H1 (cell line): ENCODE measurements around the gene PNPLA3. TPM values are rescaled to one million over a fixed set of nuclear protein-coding genes. Genes with fewer than 3 reads are reported as not detected.

Experiments
- CBX5 ChIP-seq: fragments of 300-800, 300-1000 bp; sonication (generic); IDR thresholded peaks from 2 replicates; pipeline ENCODE4 v1.7.1; 2016; ENCODE audit warnings: antibody characterized with exemption, low read length, low read depth
- EP300 ChIP-seq, 2 experiments: IDR thresholded peaks; 1 replicate in 1 of 2; 2 replicates in 1 of 2; pipeline ENCODE4 v1.6.1; 2011 to 2012; ENCODE audit warnings: low read depth in 2 of 2, low read length in 2 of 2, mild to moderate bottlenecking in 2 of 2, borderline replicate concordance in 1 of 2, inconsistent platforms in 1 of 2, moderate library complexity in 1 of 2
- GTF2F1 ChIP-seq: IDR thresholded peaks from 2 replicates; pipeline ENCODE4 v1.6.1; 2012; ENCODE audit warnings: low read depth, low read length, improper control_type of control experiment, borderline replicate concordance
- HDAC2 ChIP-seq, 2 experiments: fragments of 300-600 bp in 1 of 2; sonication (generic) in 1 of 2; IDR thresholded peaks; 2 replicates each; pipeline ENCODE4 v1.6.1; 2011 to 2012; ENCODE audit warnings: low read depth in 2 of 2, low read length in 2 of 2, mild to moderate bottlenecking in 2 of 2, moderate library complexity in 2 of 2, borderline replicate concordance in 1 of 2, inconsistent platforms in 1 of 2
- KDM1A ChIP-seq: fragments of 200-600, 300-600 bp; sonication (generic); IDR thresholded peaks from 2 replicates; pipeline ENCODE4 v1.7.1; 2016; ENCODE audit warnings: mild to moderate bottlenecking, low read length, borderline replicate concordance
- NANOG ChIP-seq: IDR thresholded peaks from 2 replicates; pipeline ENCODE4 v1.6.1; 2011; ENCODE audit warnings: low read length, low read depth, mild to moderate bottlenecking, inconsistent platforms; ENCODE audit not compliant: insufficient read depth, poor library complexity, severe bottlenecking
- NRF1 ChIP-seq: IDR thresholded peaks from 2 replicates; pipeline ENCODE4 v1.6.1; 2011; ENCODE audit warnings: mild to moderate bottlenecking, low read depth, low read length, improper control_type of control experiment
- PHF8 ChIP-seq: fragments of 200-600 bp; sonication (generic); conservative IDR thresholded peaks from 2 replicates; pipeline ENCODE4 v1.7.1; 2012; ENCODE audit warnings: low read depth, mild to moderate bottlenecking, inconsistent platforms, low read length, moderate library complexity
- POLR2AphosphoS5 ChIP-seq: IDR thresholded peaks from 2 replicates; pipeline ENCODE4 v1.6.1; 2011; ENCODE audit warnings: low read depth, low read length
- RAD21 ChIP-seq, 2 experiments: IDR thresholded peaks in 1 of 2; conservative IDR thresholded peaks in 1 of 2; 2 replicates each; pipeline ENCODE4 v1.6.1; 2011; ENCODE audit warnings: low read depth in 2 of 2, low read length in 2 of 2, improper control_type of control experiment in 1 of 2, inconsistent platforms in 1 of 2, mild to moderate bottlenecking in 1 of 2, moderate library complexity in 1 of 2
- RNF2 ChIP-seq: fragments of 200-900, 300-1000 bp; sonication (generic); IDR thresholded peaks from 2 replicates; pipeline ENCODE4 v1.7.1; 2016; ENCODE audit warnings: borderline replicate concordance, low read depth, mild to moderate bottlenecking, antibody characterized with exemption, low read length; ENCODE audit not compliant: poor library complexity, severe bottlenecking; ENCODE audit errors: missing control alignments
- SAP30 ChIP-seq: fragments of 300-600 bp; sonication (generic); IDR thresholded peaks from 2 replicates; pipeline ENCODE4 v1.7.1; 2012; ENCODE audit warnings: low read length, moderate library complexity, mild to moderate bottlenecking, inconsistent platforms; ENCODE audit not compliant: insufficient read depth, insufficient replicate concordance
- SIRT6 ChIP-seq: IDR thresholded peaks from one replicate; pipeline ENCODE4 v1.7.1; 2012; ENCODE audit warnings: low read length, inconsistent platforms
- SP2 ChIP-seq: IDR thresholded peaks from 2 replicates; pipeline ENCODE4 v1.6.1; 2012; ENCODE audit warnings: mild to moderate bottlenecking, low read length, inconsistent platforms
- SP4 ChIP-seq: IDR thresholded peaks from 2 replicates; pipeline ENCODE4 v1.6.1; 2012; ENCODE audit warnings: low read length, inconsistent platforms
- SRF ChIP-seq: IDR thresholded peaks from 2 replicates; pipeline ENCODE4 v1.6.1; 2011; ENCODE audit warnings: mild to moderate bottlenecking, low read depth, low read length, moderate library complexity
- TAF1 ChIP-seq: IDR thresholded peaks from 2 replicates; pipeline ENCODE4 v1.6.1; 2011; ENCODE audit warnings: mild to moderate bottlenecking, low read depth, low read length
- polyA plus RNA-seq, 7 experiments: library from polyadenylated mRNA; depleted of rRNA in 3 of 7; stranded (reverse) in 5 of 7; unstranded in 2 of 7; fragments of >200 nt in 5 of 7; fragments of 200-250 nt in 2 of 7; gene quantifications; 1 replicate in 5 of 7; 2 replicates in 1 of 7; 4 replicates in 1 of 7; pipeline versions ENCODE4 v1.2.1 to v1.2.3, GENCODE V29; 2011 to 2013; ENCODE audit warnings: missing spikeins in 2 of 7, mixed read lengths in 2 of 7
- total RNA-seq: library from RNA; stranded (reverse); fragmentation: NEBNext Ultra II Directional; extraction: Animal tissue kit (Norgen Biotek cat#: 25700); gene quantifications from 2 replicates; pipeline ENCODE4 v1.2.1, GENCODE V29; 2021
- TF ChIP-seq, protein P1 (sequence below): IDR thresholded peaks from 2 replicates; pipeline ENCODE4 v1.6.1; 2012; ENCODE audit warnings: low read length, inconsistent platforms
- TF ChIP-seq, protein P2 (sequence below): IDR thresholded peaks from 2 replicates; pipeline ENCODE4 v1.6.1; 2011; ENCODE audit warnings: low read length, improper control_type of control experiment

The PNPLA3 gene
- total and polyA plus RNA-seq, 2 of the 8 experiments (the other 6 are each of a cell fraction or from before 2014, with no cell fraction given): 17.5 to 23.4 TPM

DNA sequence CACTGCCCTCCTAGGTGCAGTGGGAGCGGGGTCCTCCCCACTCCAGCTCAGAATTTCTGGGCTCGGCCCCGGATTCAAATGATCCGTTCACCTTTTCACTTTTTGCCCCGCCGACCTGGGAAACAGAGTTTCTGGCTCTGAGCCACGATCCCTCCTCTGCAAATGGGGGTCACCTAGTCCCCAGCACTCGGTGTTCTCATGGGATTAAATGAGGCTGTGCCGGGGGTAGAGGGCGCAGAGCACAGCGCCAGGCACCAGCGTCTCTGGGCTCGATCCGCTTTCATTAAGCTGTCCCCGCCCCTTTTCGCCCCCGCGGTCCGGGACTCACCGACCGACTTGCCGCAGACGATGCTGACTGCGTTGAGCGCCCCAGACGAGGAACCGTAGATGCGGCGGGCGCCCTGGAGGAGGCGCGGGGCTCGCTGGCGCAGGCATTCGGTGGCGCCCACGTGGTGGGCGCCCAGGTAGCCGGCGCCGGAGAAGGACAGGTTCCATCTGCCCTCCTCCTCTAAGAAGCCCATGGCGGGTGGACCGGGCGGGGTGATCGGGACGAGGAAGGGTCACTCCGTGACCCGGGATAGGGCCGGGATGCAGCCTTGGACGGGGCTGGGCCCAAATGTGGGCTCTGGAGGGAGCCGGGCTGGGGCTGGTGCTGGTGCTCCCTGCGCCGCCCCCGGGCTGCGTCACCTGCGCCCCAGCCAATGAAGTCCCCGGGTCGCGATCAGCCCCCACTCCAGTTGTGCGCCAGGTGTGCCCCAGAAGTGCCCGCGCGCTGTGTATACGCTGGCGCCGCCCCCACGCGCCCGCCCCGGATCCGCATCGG is 32.0 kb upstream of the PNPLA3 start, which contains the start of gene PNPLA5 (continued):
- TF ChIP-seq RAD21 (IDR thresholded peaks at IDR 0.05 in 1 of 2, conservative IDR thresholded peaks at IDR 0.05 in 1 of 2; ENCODE audit: low read depth in 2 of 2, low read length in 2 of 2) (no peak; a peak in 1 of 4 replicates), GTF2F1 (no peak), SP2 (no peak), NRF1 (no peak), RNF2 (no peak), PHF8 (peak; percentile 79), NANOG (no peak), CBX5 (no peak), SRF (no peak), POLR2AphosphoS5 (no peak; the same call in 1 of the 2 replicates), TAF1 (peak; percentile 74; the same call in 1 of the 2 replicates), EP300 (IDR thresholded peaks at IDR 0.05; ENCODE audit: borderline replicate concordance in 1 of 2, low read depth in 2 of 2, low read length in 2 of 2) (no peak), SIRT6 (no peak), KDM1A (no peak), SP4 (0 out of 2 replicates have a peak, but pooled peaks have one; percentile 21), HDAC2 (IDR thresholded peaks at IDR 0.05; ENCODE audit: borderline replicate concordance in 1 of 2, low read depth in 2 of 2, low read length in 2 of 2) (peak in 1 of 2 experiments; percentile 31; a peak in 1 of 4 replicates), SAP30 (no peak)
- TF ChIP-seq, protein P1, sequence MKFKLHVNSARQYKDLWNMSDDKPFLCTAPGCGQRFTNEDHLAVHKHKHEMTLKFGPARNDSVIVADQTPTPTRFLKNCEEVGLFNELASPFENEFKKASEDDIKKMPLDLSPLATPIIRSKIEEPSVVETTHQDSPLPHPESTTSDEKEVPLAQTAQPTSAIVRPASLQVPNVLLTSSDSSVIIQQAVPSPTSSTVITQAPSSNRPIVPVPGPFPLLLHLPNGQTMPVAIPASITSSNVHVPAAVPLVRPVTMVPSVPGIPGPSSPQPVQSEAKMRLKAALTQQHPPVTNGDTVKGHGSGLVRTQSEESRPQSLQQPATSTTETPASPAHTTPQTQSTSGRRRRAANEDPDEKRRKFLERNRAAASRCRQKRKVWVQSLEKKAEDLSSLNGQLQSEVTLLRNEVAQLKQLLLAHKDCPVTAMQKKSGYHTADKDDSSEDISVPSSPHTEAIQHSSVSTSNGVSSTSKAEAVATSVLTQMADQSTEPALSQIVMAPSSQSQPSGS: no peak
- TF ChIP-seq, protein P2, sequence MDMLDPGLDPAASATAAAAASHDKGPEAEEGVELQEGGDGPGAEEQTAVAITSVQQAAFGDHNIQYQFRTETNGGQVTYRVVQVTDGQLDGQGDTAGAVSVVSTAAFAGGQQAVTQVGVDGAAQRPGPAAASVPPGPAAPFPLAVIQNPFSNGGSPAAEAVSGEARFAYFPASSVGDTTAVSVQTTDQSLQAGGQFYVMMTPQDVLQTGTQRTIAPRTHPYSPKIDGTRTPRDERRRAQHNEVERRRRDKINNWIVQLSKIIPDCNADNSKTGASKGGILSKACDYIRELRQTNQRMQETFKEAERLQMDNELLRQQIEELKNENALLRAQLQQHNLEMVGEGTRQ: no peak; the same call in 1 of the 2 replicates
